Ammon's horn (tissue), 1 donor: ENCODE measurements around the gene IL11.
"Not testable (repeated sequence)": the region's sequence is repeated elsewhere in the genome, so short reads cannot be mapped to it uniquely, and the experiment has no call there.

Source experiments
- DNase-seq: peaks from one replicate; pipeline ENCODE4 v3.0.0-alpha.2; 2016; ENCODE audit warnings: low spot score

Gene IL11

GRCh38 chr19:55350620-55351315 lies 19.5 kb downstream of the IL11 start:
- DNase-seq, result no peak

GRCh38 chr19:55348317-55349034 lies 21.8 kb downstream of the IL11 start:
- no peak for DNase-seq

GRCh38 chr19:55347442-55348009 lies 22.7 kb downstream of the IL11 start:
- no peak for DNase-seq

GRCh38 chr19:55346725-55347441 lies 23.4 kb downstream of the IL11 start:
- DNase-seq, result no peak

- no peak for DNase-seq
Observed at GRCh38 chr19:55345818-55346724, 24.2 kb downstream of the IL11 start.

GRCh38 chr19:55345101-55345817 lies 25.0 kb downstream of the IL11 start:
- DNase-seq, result no peak

GRCh38 chr19:55344444-55344843 lies 25.8 kb downstream of the IL11 start:
- peak; percentile 79 for DNase-seq

- no peak for DNase-seq
Observed at GRCh38 chr19:55341595-55342531, 28.4 kb downstream of the IL11 start.

GRCh38 chr19:55341171-55341588 lies 29.1 kb downstream of the IL11 start:
- peak; percentile 63 for DNase-seq

- DNase-seq, result no peak
Observed at GRCh38 chr19:55340784-55341147, 29.5 kb downstream of the IL11 start.

- DNase-seq, result no peak
Observed at GRCh38 chr19:55339889-55340783, 30.1 kb downstream of the IL11 start.

GRCh38 chr19:55339105-55339888 lies 31.0 kb downstream of the IL11 start, which contains the start of gene KMT5C:
Gene KMT5C, plus strand, starts transcription at chr19:55339876. Its CDS starts 2,061 bp downstream, at chr19:55341937.
- peak; percentile 100 for DNase-seq

GRCh38 chr19:55336101-55336500 lies 34.2 kb downstream of the IL11 start:
- DNase-seq, result no peak

- no peak for DNase-seq
Observed at GRCh38 chr19:55333870-55334269, 36.4 kb downstream of the IL11 start.

- DNase-seq, result not testable (repeated sequence)
Observed at GRCh38 chr19:55329791-55330190, 40.5 kb downstream of the IL11 start.

GRCh38 chr19:55328774-55329318 lies 41.4 kb downstream of the IL11 start:
- DNase-seq, result not testable (repeated sequence)

- peak; percentile 39 for DNase-seq
Observed at GRCh38 chr19:55325172-55325571, 45.1 kb downstream of the IL11 start, which contains the start of gene TMEM150B. Gene TMEM150B, minus strand, starts transcription at chr19:55325341. Its CDS starts 4,305 bp downstream, at chr19:55321036.
